ENCODE measurements around the gene CACNA1D. TPM values are rescaled to one million over a fixed set of nuclear protein-coding genes. Genes with fewer than 3 reads are reported as not detected.

Gene CACNA1D
- total RNA-seq, 4 donors from 2014 or later = 5.7 to 38.2 (median 20.0) TPM

DNA sequence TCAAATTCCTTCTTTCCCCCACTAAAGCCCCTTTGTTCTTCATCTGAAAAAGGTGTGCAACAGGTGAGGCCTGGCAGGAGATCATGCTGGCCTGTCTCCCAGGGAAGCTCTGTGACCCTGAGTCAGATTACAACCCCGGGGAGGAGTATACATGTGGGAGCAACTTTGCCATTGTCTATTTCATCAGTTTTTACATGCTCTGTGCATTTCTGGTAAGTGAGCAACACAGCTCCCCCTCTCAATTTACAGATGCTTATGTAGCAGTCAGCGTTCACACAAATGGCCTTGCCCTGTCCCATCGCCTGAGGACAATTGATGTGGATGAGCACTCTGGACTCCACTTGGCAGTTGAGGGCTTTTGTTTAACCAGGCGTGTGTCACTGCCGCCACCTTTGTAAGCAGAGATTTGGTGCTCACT lies 281.4 kb downstream of the CACNA1D start:
- no peak for TF ChIP-seq POLR2A (IDR thresholded peaks at IDR 0.05)
- TF ChIP-seq EP300 (IDR thresholded peaks at IDR 0.05) = no peak
- TF ChIP-seq, protein P1, sequence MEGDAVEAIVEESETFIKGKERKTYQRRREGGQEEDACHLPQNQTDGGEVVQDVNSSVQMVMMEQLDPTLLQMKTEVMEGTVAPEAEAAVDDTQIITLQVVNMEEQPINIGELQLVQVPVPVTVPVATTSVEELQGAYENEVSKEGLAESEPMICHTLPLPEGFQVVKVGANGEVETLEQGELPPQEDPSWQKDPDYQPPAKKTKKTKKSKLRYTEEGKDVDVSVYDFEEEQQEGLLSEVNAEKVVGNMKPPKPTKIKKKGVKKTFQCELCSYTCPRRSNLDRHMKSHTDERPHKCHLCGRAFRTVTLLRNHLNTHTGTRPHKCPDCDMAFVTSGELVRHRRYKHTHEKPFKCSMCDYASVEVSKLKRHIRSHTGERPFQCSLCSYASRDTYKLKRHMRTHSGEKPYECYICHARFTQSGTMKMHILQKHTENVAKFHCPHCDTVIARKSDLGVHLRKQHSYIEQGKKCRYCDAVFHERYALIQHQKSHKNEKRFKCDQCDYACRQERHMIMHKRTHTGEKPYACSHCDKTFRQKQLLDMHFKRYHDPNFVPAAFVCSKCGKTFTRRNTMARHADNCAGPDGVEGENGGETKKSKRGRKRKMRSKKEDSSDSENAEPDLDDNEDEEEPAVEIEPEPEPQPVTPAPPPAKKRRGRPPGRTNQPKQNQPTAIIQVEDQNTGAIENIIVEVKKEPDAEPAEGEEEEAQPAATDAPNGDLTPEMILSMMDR (IDR thresholded peaks at IDR 0.05) = no peak
- WGBS, 2 donors = 74 to 84% methylated on average over 5 of the region's 5 CpGs
- DNase-seq (ENCODE audit: low spot score in 2 of 2) = no peak
- no peaks in the 10 kb centered on the region for H3K27me3 ChIP-seq
- H3K9me3 ChIP-seq = no peaks in the 10 kb centered on the region
- H3K27ac ChIP-seq = no peak overlapping the region
- H3K36me3 ChIP-seq = no peaks in the 10 kb centered on the region
- H3K4me3 ChIP-seq = no peak overlapping the region
- H3K4me1 ChIP-seq = peaks cover 0 to 28% (median 5%) of the 10 kb centered on the region in 4 donors

DNA sequence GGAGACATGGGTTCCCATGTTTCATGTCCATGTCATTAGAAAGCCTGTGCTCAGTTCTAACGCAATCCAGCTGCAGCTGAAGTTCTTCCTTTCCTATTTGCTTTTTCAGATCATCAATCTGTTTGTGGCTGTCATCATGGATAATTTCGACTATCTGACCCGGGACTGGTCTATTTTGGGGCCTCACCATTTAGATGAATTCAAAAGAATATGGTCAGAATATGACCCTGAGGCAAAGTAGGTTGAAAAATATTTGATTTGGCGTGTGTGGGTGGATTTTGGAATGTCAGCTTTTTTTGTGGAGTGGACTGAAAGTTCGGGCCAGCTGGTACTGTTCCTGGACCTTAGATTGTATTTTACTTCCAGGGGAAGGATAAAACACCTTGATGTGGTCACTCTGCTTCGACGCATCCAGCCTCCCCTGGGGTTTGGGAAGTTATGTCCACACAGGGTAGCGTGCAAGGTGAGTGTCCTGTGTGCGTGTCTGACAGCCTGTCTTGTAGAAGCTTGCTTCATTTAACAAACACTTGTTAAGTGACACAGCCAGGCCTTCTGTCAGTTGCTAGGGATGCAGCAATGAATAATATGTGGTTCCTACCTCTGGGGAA lies 282.2 kb downstream of the CACNA1D start:
- 40 to 51% methylated on average over 9 of the region's 9 CpGs for WGBS, 2 donors
- H3K36me3 ChIP-seq = no peaks in the 10 kb centered on the region
- H3K9me3 ChIP-seq = no peaks in the 10 kb centered on the region
- H3K27me3 ChIP-seq = no peaks in the 10 kb centered on the region
- DNase-seq (ENCODE audit: low spot score in 2 of 2) = no peak
- peaks cover 0 to 28% (median 5%) of the 10 kb centered on the region in 4 donors for H3K4me1 ChIP-seq
- no peak overlapping the region for H3K4me3 ChIP-seq
- H3K27ac ChIP-seq = peak overlapping the region in 2 of 4 donors; percentile 30
- TF ChIP-seq, protein P1 (IDR thresholded peaks at IDR 0.05) = no peak
- no peak for TF ChIP-seq POLR2A (IDR thresholded peaks at IDR 0.05)
- no peak for TF ChIP-seq EP300 (IDR thresholded peaks at IDR 0.05)

DNA sequence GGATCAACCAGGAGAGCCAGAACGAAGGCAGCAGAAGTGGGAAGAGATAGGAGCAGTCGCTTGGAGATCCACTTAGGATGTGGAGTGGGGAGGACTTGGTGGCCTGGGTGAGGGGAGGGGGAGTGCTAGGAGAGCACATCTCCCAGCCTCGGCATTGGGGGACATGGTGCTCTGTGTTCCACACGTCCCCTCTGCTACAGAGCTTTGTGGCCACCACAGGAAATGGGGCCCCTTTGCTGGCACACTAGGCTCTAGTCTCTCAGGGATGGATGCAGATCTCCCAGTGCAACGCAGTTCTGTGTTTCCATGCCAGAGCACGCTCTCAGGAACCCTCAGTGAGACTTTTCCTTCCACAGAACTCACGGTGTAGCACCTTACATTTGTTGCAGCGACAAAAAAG lies 283.1 kb downstream of the CACNA1D start:
- 86 to 98% methylated on average over 8 of the region's 8 CpGs for WGBS, 2 donors
- Histone ChIP-seq H3K27ac (no peak overlapping the region), H3K4me3 (no peak overlapping the region), H3K4me1 (peaks cover 0 to 28% (median 5%) of the 10 kb centered on the region in 4 donors), H3K9me3 (no peaks in the 10 kb centered on the region), H3K36me3 (peaks cover 0 to under 1% (median 0%) of the 10 kb centered on the region in 3 donors), H3K27me3 (no peaks in the 10 kb centered on the region)
- TF ChIP-seq EP300 (IDR thresholded peaks at IDR 0.05) = no peak
- TF ChIP-seq, protein P1 (IDR thresholded peaks at IDR 0.05) = no peak
- TF ChIP-seq POLR2A (IDR thresholded peaks at IDR 0.05) = no peak
- DNase-seq (ENCODE audit: low spot score in 2 of 2) = no peak

DNA sequence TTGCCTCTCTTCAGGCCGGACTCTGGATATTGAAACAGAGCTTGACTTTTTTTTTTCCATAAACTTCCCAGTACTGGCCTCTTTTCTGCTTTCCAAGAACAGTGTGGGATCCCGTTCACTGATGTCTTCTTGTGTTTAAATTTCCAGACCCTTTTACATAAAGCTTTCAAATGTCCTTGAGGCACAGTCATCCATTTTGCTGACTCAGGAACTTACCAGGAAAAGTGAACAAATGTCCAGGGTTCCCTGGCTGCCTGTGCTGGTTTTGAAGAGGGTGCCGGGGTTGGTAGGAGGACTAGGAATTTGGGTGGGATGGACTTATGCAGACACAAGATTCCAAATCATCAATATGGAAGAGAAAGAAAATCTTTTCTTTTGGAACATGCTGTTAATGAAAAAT lies 283.7 kb downstream of the CACNA1D start:
- TF ChIP-seq EP300 (IDR thresholded peaks at IDR 0.05) (no peak), POLR2A (IDR thresholded peaks at IDR 0.05) (no peak)
- 84 to 85% methylated on average over 3 of the region's 3 CpGs for WGBS, 2 donors

DNA sequence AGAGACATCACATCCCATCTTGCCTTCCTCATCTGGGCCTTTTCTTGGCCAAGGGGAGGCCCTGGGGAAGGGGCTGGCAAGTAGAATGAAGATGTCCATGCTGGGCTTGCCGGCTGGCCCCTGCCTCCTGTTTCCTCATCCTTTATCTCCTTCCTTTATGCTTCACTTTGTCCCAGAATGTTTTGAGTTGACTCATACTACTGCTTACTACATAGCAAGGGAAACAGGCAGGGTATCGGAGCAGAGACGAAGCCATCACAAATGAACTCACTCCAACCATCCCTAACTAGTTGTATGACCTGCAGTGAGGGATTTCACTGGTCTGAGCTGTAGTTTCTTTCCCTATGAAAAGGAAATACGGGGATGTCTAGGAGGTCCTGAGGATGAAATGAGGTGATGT lies 285.8 kb downstream of the CACNA1D start:
- no peaks in the 10 kb centered on the region for H3K27me3 ChIP-seq
- TF ChIP-seq, protein P1 (IDR thresholded peaks at IDR 0.05) = no peak
- TF ChIP-seq POLR2A (IDR thresholded peaks at IDR 0.05) = no peak
- no peak for TF ChIP-seq EP300 (IDR thresholded peaks at IDR 0.05)
- peaks cover 0 to 13% (median 3%) of the 10 kb centered on the region in 4 donors for H3K4me1 ChIP-seq
- H3K9me3 ChIP-seq = no peaks in the 10 kb centered on the region
- 93 to 95% methylated on average over 4 of the region's 4 CpGs for WGBS, 2 donors
- no peak overlapping the region for H3K4me3 ChIP-seq
- no peak overlapping the region for H3K27ac ChIP-seq
- DNase-seq (ENCODE audit: low spot score in 2 of 2) = no peak
- H3K36me3 ChIP-seq = peaks cover 0 to 20% (median 0%) of the 10 kb centered on the region in 3 donors

More for the DNA sequence above, 283.7 kb downstream of the CACNA1D start:
- H3K4me3 ChIP-seq = no peak overlapping the region
- H3K4me1 ChIP-seq = peaks cover 0 to 21% (median 5%) of the 10 kb centered on the region in 4 donors
- no peak for DNase-seq (ENCODE audit: low spot score in 2 of 2)
- no peak overlapping the region for H3K27ac ChIP-seq
- H3K27me3 ChIP-seq = no peaks in the 10 kb centered on the region
- H3K36me3 ChIP-seq = peaks cover 0 to 8% (median 0%) of the 10 kb centered on the region in 3 donors
- no peaks in the 10 kb centered on the region for H3K9me3 ChIP-seq
